ENCODE results near the gene ETV7.

The ETV7 gene

DNA sequence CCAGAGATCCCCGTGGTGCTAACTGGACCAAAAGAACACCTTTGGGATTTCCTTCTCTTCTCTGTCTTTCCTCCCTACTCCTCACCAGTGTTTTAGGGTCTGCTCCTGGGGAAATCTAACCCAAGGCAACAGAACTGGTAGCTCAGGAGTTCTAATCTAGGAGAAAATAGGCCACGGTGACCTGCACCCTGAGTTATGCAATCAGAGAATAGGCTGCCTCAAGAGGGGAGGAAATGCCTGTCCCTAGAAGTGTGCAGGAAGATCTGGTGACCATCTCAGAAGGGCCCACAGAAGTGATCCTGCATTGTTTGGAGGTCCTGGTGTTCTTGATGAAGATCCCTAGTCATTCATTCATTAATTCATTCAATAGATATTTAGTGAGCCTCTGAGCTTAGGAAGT, 3.4 kb downstream of the ETV7 start:
- no peak for DNase-seq (ENCODE audit: low read depth, low spot score)

DNA sequence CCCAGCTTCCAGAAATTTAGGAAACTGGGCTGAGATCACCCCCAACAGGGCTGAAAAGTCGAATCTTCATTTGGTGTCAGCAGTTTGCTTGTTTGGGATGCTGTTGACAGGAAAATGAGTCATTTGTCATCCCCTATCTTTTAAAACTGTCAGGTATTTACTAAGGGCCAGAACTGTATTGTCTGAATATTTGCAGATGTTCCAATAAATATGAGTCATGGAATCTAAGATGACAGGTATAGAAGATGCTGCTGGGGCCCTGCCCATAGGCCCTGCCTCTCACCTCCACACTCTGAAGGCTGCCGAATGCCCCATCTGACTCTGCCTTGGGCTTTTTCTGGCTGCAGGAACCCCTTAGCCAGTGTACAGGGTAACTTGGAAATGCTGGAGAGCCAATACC, 3.9 kb downstream of the ETV7 start:
- no peak for DNase-seq (ENCODE audit: low read depth, low spot score)

DNA sequence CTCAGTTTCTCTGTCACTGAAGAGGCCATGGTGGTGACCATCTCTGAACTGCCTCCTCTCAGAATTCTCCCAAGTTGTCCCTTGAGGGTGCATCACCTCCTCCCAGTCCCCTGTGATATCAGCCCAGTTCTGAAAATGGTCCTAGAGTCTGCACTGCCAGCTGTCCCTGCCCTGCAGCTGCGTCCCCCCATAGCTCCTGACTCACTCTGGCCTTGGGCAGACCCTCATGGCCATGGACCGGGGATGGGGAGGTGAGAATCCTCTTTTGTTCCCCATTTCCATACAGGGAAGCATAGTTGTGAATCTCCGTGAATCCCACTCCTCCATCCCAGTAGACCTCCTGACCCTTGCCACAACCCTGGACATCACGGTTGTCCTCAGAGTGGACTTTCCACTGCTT, 4.5 kb downstream of the ETV7 start:
- no peak for DNase-seq (ENCODE audit: low read depth, low spot score)

DNA sequence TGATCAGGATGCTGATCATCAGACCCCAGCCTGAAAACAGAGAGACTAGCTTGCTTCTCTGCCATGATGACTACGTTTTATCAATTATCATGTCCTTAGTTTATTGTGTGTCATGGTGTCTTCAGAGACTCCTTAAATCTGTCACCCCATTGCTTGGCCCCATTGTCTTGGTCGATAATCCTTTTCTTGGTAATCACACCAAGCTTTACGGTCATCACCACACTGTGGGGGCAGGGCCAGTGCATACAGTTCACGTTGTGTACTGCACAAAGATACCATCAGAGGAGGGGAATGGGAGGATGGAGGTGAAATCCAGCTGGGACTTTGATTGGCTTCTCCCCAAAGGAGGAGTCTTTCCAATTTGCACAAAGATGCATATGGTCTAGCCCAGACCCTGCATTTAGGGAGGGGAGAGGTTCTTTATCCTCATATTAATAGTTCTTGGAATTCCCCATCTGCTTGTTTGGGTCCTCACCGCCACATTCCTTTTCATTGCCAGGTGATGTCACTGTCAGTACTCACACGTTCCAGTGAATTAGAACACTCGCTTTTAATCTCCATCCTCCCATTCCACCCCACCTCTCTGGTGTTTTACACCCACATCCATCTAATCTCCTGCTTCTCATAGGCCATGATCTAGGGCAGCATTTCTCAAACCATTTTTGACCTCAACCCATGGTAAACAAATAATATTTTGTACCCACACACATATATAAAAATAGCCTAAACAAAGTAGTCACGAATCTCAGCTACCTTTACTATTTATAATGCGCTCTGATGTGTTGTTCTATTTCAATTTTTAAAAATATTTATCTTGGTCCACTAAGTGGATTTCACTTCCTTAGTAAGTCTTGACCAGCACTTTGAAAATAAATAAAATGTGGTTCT, 5.7 kb downstream of the ETV7 start:
- no peak for DNase-seq (ENCODE audit: low read depth, low spot score)

DNA sequence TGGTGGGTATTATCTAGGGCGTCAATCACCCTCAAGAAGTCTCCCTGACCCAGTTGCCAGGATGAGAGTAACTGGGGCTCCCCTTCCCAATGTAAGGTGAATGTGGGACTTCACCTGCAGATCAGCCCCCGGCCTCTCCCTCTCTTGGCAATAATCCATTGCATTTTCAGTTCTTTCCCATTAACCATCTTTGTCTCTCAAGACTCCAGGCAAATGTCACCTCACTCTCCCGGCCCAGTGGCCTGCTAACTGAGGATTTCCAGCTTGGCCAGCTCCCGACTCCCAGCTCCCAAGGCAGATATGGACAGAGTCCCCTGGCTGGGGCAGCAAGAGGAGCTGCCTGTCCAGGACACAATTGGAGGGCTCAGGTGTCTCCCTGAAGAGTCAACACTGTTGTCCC, 7.3 kb downstream of the ETV7 start:
- no peak for DNase-seq (ENCODE audit: low read depth, low spot score)

DNA sequence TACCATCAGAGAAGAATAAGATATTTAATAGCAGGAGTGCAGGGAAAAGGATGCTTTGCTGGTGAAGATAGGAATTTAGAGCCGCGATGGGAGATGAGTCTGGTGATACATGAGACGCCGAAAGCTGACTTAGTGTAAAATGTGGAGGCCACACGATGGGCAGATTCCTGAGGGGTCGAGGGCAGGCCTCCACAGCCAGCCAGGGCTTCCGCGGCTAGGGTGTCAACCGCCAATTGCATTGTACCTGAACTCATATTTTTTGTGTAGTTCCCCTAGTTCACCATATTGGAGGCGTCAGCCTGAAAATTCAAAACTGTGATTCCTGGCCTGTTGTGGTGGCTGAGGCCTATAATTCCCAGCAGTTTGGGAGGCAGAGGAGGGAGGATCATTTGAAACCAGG, 8.5 kb downstream of the ETV7 start:
- no peak for DNase-seq (ENCODE audit: low read depth, low spot score)

DNA sequence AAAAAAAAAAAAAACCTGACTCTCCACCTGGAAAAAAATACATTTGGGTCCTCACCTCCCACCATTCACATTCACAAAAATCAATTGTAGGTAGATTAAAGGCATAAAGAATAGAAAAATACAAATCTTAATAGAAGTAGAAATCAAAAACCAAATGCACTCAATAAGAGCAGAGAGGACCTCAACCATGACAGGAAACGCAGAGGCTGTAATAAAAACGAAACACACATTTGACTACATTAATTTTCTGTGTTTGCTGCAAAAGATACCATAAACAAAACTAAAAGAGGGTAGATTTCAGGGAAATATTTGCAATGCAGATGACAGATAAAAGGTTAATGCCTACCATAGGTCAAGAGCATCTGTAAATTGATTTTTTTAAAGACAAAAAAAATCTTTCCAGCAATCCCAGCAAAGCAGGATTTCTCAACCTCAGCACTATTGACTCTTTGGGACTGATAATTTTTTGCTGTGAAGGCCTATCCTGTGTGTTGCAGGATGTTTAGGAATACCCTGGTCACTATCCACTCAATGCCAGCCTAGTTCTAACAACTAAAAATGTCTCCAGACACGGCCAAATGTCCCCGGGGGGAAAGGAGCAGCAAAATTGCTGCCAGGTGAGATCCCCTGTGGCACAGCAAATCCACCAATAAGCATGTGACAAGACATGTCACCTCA, 9.1 kb downstream of the ETV7 start:
- DNase-seq (ENCODE audit: low read depth, low spot score), result no peak

DNA sequence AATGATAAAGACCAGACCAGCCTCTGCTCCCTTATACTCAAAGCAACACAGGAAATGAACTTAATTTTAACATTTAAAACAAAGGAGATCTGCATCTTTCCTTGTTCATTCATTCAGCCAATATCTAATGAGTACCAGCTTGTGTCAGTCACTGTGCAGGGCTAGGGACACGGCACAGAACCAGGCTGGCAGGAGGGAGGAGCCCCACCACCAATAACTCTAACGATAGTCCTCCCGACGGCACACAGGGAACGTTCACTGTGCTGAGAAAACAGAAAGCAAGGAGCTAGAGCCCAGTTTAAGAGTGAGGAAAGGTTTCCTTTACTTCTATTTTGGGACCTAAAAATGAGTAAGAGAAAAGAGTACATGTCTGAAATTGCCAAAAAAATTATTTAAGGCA, 9.9 kb downstream of the ETV7 start:
- DNase-seq (ENCODE audit: low read depth, low spot score), result no peak

DNA sequence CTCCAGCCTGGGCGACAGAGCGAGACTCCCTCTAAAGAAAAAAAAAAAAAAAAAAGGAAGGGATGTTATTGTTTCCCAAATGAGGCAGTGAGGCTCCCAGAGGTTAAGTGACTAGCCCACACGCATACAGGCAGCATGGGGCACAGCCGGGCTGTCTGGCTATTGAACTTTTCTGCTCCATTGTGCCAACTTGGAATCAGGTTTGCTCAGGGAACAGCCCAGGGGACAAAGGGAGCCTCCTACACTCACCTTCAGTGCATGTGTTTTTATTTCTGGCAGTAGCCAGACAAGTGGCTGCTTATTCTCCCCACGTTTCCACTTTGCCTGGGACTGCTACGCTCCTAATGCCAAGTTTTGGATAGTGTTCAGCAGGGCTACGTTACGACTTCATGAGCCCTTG, 10.7 kb downstream of the ETV7 start:
- DNase-seq (ENCODE audit: low read depth, low spot score), result no peak

DNA sequence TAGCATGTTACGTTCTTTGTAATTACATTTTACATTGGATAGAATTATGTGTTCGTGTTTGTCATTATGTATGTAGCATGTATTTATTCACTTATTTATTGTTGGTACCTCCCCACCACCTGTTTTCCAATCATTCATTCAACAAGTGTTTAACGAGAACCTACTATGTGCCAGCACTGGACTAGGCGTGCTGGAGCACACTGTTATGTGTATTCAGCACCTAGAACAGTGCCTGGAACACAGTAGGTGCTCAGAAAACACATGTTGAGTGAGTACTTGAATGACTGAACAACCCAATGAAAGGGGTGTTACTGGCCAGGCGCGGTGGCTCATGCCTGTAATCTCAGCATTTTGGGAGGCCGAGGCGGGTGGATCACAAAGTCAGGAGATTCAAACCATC, 11.3 kb downstream of the ETV7 start:
- DNase-seq (ENCODE audit: low read depth, low spot score), result no peak

DNA sequence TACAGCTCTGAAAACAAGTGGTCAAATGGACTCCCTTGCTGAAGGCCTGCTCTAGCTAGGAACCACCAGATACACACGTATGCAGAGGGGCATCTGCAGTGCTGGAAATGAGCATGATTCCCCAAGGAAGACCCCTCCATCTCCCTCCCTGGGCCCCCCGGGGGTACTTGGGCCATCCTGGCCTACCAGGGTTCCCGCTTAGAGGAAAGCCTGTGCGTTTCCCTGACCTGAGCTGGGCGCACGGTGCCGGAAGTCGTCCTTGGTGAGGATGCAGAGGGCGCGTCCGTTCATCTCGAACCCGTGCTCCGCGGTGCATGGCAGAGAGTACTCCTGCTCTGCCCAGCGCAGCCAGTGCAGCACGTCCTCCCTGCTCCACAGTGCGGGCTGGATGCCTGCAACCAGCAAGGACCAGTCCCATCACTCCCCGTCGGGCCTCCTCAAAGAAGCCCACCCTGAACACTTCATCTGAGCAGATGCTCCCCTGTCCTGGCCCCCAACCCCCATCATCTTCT, 11.8 kb downstream of the ETV7 start:
- no peak for DNase-seq (ENCODE audit: low read depth, low spot score)

DNA sequence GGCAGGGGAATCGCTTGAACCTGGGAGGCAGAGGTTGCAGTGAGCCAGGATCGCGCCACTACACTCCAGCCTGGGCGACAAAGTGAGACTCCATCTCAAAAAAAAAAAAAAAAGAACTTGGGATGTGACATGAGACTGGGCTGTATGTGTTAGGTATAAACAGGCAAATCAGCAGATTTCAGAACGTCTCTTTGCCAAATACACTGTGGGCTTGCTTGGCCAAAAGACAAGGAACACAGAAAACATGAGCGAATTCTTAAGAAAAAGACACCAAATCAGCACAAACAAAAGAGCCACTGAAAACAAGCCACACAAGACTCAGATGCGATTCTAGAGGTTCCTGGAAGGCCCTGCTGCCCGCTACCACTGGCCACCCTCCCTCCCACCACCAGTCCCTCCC, 12.5 kb downstream of the ETV7 start:
- no peak for DNase-seq (ENCODE audit: low read depth, low spot score)

DNA sequence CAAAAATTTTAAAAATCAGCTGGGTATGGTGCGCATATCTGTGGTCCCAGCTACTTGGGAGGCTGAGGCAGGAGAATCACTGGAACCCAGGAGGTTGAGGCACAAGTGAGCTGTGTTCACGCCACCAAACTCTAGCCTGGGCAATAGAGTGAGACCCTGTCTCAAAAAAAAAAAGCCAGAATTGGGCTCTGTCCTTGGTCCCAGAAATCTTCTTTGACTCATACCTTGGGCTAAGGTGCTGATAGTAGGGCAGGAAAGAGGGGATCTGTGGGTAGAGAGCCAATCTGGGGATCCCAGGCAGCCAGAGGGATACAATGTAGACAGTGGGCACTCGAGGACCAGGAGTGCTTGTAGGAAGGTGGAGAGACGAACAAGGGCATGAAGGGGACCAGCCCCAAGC, 13.3 kb downstream of the ETV7 start:
- DNase-seq (ENCODE audit: low read depth, low spot score), result no peak

DNA sequence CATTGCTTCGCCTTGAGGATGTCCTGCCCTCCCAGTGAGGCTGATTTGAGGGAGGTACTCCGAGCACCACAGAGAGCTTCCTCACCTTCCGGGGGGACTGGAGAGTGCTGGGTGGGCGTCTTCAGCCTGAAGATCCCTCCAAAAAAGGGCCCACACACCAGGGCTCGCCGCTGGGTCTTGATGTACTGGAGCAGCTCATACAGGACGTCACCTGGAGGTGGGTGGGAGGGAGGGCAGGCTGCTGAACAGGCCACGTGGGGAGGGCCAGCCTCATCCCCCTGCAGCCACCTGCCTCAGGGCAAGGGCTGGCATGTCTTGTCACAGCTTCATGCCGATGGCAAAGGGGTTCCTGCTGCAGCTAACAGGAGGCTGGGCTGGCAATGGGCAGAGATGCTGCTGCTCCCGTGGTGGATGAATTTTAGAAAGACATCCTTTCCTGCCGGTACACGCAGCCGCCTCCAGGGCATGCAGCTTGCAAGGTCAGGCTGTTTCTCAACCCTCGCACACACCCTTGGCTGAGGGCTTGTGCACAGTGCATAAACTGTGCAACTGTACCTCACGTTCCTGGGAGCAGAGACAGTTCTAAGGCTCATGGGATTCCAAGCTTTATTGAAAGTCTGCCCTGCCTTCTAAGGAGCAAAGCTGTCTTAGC, 14.0 kb downstream of the ETV7 start:
- DNase-seq (ENCODE audit: low read depth, low spot score), result no peak

DNA sequence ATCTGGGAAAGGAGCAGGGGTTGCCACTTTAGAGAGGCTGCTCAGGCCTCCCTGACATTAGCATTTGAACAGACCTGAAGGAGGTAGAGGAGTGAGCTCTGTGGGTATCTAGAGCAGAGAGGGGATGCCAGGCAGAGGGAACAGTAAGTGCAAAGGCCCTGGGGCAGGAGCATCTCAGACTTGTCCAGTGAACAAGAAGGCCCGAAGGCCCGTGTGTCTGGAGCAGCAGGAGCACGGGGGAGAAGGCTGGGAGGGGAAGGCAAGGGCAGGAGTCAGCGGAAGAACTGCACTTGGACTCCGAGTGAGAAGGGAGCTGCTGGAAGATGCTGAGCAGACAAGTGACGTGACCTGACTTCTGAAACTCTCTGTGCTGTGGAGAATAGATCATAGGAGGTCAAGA, 15.4 kb downstream of the ETV7 start:
- DNase-seq (ENCODE audit: low read depth, low spot score), result no peak

DNA sequence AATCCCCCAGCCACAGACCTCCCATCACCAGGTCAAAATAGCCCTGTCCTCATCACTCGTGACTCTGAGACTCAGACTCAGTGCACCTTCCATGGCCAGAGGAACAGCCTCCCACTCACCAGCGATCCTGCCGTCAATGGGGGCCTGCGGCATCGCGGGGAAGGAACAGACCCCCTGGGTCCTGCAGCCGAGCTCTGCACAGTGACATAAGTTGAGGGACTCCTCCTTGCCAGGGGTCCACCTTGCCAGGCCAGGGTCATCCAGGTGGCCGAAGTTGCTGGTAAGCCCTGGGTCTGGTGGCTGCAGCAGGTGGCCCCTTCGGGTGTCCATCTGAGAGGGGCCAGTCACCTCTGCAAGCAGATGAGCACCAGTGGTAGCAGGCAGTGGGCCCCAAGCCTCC, 16.3 kb downstream of the ETV7 start:
- no peak for DNase-seq (ENCODE audit: low read depth, low spot score)

DNA sequence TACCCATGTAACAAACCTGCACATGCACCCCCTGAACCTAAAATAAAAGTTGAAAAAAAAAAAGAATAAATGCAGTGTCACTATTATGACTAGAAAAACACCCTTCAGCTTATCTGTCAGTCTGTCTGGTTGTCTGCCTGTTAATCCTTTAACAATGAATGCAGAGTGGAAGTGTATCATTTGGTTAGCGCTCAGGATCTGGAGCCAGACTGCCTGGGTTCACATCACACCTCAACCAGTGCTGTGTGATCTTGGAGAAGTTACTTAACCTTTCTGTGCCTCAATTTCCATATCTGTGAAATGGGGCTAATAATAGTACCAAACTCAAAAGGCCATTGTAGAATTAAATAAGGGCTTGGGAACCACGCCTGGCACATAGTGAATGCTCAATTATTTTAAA, 16.8 kb downstream of the ETV7 start:
- no peak for DNase-seq (ENCODE audit: low read depth, low spot score)

DNA sequence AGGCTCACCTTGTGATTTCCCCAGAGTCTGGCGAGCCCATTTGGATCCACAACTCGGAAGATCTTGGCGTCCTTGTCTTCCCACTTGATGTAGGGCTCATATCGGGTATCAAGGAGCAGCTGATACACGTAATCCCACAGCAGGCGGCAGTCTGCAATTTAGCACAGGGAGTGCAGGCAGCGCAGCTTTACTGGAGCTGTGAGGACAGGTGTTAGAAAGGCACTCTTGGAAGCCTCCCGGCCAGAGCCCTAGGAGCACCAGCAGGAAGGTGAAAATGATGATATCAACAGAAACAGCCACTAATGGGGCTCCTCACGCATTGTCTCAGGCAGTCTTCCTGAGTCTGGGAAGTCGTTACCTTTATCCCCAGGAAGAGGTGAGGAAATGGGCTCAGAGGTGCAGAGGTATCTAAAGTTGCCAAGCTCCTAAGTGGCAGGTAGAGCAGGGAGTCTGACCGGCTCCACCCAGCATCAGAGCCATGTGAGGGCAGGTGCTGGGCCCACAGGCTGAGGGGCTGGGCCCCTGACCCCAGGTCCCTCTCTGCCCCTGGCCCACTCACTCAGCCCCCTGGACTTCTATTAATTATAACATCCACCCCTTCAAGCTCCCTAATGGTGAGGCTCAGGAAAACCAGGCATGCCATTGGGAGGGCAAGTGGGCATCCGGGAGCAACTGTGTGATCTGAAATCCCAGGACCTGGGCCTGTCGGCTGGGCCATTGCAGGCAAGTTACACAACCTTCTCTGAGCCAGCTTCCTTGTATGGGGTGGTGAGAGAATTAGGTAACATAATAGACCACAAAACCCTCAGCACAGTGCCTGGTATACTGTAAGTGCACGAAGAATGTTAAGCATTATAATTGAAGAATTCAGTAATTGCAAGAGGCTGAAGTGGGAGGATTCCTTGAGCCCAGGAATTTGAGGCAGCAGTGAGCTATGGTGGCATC, 18.3 kb downstream of the ETV7 start:
- DNase-seq (ENCODE audit: low read depth, low spot score), result no peak

DNA sequence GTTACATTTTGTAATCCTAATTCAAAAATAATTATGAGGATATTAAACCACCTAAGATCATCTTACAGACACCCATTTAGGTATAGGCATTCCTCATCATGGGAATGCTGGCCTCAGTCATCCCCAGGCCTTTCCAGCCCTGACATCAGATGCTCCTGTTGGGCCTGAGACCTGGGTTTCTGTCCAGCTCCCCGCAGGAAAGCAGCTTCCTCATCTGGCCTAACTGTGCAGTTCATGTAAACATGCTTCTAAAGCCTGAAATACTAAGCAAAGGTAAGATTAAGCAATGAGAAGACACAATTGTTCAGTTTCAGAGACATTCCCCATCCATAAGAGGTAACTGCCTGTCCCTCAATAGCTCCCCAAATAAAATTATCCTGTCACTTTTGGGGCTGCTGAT, 19.0 kb downstream of the ETV7 start:
- no peak for DNase-seq (ENCODE audit: low read depth, low spot score)

DNA sequence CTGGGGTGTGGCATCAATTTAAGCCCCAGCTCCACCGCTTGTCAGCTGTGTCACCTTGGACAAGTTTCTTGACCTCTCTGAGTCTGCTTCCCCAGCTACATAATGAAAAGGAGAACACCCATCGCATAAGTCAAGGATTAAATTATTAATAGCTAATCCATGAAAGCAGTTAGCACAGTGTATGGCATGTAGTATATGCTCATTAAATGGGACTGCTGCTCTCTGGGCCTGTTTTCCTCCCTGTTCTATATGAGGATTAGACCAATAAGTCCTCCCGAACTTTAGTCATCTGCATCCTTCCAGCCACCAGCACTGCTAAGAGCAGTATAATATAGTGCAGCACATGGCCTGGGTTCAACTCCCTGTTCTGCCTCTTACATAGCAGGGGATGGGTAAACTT, 19.7 kb downstream of the ETV7 start:
- DNase-seq (ENCODE audit: low read depth, low spot score), result no peak

DNA sequence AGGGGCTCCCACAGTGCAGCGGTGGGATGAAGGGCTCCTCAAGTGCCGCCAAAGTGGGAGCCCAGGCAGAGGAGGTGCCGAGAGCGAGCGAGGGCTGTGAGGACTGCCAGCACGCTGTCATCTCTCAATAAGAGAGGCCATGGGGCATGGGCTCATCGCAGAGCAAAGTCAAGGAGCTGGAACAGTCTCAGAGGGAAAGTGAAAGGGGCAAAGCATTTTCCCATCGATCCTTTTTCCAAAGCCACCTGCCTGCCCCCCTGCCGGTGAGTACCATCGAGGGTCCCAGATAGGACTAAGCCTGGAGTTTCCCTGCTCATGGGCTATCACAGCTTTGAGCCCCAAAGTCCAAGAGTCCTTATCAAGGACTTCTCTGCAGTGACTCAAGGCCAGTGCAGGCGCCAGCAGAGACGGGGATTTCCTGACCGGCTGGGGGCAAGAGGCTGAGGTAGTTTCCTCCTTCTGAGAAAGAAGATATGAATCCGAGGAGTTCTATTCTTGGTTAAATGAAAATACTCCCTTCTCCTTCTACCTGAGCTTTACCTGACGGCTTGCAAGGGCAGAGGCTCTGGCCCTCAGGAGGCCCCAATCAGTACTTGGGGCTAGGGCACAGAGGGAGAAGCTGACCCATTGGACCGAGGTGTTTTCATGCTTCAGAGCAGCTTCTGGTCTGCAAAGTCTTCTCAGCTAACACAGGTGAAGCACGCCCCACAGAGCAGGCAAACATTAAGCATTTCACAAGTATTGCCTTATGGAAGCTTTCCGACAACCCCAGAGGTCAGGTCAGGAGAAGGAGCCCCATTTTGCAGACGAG, 22.6 kb downstream of the ETV7 start:
- no peak for DNase-seq (ENCODE audit: low read depth, low spot score)
